Neural progenitor cell (in vitro differentiated cells): ENCODE data around the gene PIM2.

ENCODE experiments used
- EZH2 ChIP-seq: fragments of 200-600 bp; sonication (generic); IDR thresholded peaks from 2 replicates; pipeline ENCODE4 v1.6.1; 2017; ENCODE audit warnings: antibody characterized with exemption, mild to moderate bottlenecking, moderate library complexity
- EZH2phosphoT487 ChIP-seq: fragments of 200-600 bp; sonication (generic); IDR thresholded peaks from 2 replicates; pipeline ENCODE4 v1.6.1; 2017; ENCODE audit warnings: antibody characterized with exemption
- TF ChIP-seq, protein P1 (sequence below): fragments of 200-600 bp; sonication (generic); IDR thresholded peaks from 2 replicates; pipeline ENCODE4 v1.5.1; 2017; ENCODE audit warnings: antibody characterized with exemption, mild to moderate bottlenecking

DNA sequence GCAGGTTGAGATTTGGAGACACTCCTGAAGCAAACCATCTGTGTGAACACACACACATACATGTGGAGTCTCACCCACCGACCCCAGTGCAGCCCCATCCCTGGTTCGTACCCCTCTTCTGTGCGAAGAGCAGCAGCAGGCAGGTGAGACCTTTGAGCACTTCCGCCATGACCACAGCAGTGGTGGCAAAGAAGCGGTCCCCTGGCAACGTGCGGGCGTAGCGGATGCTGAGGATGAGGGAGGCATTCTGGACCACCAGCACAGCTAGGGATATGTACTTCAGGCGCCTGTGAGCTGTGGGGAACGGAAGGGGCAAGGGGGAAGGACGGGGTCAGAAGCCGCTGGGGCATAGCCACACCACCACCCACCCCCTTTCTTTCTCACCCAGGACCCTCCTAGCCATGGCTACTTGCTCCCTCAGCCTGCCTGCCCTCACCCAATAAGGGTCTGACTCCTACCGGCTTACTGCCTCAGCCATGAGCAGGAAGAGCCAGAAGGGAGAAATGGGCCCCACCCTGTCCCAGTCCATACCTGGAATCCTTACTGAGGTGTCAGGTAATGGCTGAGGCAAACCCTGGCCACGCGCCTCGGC is 9.0 kb downstream of the PIM2 start:
- TF ChIP-seq EZH2phosphoT487 (no peak), EZH2 (no peak)
- TF ChIP-seq, protein P1, sequence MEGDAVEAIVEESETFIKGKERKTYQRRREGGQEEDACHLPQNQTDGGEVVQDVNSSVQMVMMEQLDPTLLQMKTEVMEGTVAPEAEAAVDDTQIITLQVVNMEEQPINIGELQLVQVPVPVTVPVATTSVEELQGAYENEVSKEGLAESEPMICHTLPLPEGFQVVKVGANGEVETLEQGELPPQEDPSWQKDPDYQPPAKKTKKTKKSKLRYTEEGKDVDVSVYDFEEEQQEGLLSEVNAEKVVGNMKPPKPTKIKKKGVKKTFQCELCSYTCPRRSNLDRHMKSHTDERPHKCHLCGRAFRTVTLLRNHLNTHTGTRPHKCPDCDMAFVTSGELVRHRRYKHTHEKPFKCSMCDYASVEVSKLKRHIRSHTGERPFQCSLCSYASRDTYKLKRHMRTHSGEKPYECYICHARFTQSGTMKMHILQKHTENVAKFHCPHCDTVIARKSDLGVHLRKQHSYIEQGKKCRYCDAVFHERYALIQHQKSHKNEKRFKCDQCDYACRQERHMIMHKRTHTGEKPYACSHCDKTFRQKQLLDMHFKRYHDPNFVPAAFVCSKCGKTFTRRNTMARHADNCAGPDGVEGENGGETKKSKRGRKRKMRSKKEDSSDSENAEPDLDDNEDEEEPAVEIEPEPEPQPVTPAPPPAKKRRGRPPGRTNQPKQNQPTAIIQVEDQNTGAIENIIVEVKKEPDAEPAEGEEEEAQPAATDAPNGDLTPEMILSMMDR, result no peak
